SH-SY5Y (cell line): ENCODE measurements around the gene ZDHHC23.

Experiments used
- GATA2 ChIP-seq: IDR thresholded peaks from 2 replicates; pipeline ENCODE4 v1.6.1; 2011; ENCODE audit warnings: mild to moderate bottlenecking, low read depth, low read length
- GATA3 ChIP-seq: IDR thresholded peaks from 2 replicates; pipeline ENCODE4 v1.6.1; 2011; ENCODE audit warnings: low read depth, mild to moderate bottlenecking, low read length, moderate library complexity

- TF ChIP-seq GATA3 (no peak), GATA2 (no peak)
Observed at GRCh38 chr3:113963879-113964278, 16.1 kb downstream of the ZDHHC23 start.
